GM19324 (cell line): Measurements from ENCODE around the gene FOXG1.

Experiments used
- ATAC-seq: cut with Tn5 transposase; IDR thresholded peaks from one replicate; pipeline ENCODE4 v1.9.1; 2021; ENCODE audit warnings: mild to moderate bottlenecking, moderate library complexity; ENCODE audit not compliant: unreplicated experiment, low FRiP score

FOXG1 gene

GRCh38 chr14:28761438-28762291 is 4.9 kb upstream of the FOXG1 start:
- no peak for ATAC-seq

- no peak for ATAC-seq
Observed at GRCh38 chr14:28762303-28762954, 4.2 kb upstream of the FOXG1 start.

GRCh38 chr14:28762955-28763326 is 3.6 kb upstream of the FOXG1 start:
- no peak for ATAC-seq

- no peak for ATAC-seq
Observed at GRCh38 chr14:28763751-28764256, 2.8 kb upstream of the FOXG1 start.

GRCh38 chr14:28764257-28765160 is 2.1 kb upstream of the FOXG1 start:
- no peak for ATAC-seq

- no peak for ATAC-seq
Observed at GRCh38 chr14:28765169-28765830, 1.3 kb upstream of the FOXG1 start.

- no peak for ATAC-seq
Observed at GRCh38 chr14:28765831-28766468, 637 bp upstream of the FOXG1 start.

GRCh38 chr14:28767030-28767852 is 654 bp downstream of the FOXG1 start:
- ATAC-seq, result no peak

GRCh38 chr14:28767853-28768741 is 1.5 kb downstream of the FOXG1 start:
- no peak for ATAC-seq

- no peak for ATAC-seq
Observed at GRCh38 chr14:28769276-28769880, 2.8 kb downstream of the FOXG1 start.

- no peak for ATAC-seq
Observed at GRCh38 chr14:28770061-28770460, 3.5 kb downstream of the FOXG1 start.

- ATAC-seq, result no peak
Observed at GRCh38 chr14:28770630-28771029, 4.0 kb downstream of the FOXG1 start.

GRCh38 chr14:28771168-28771567 is 4.6 kb downstream of the FOXG1 start:
- ATAC-seq, result no peak

GRCh38 chr14:28772613-28773012 is 6.0 kb downstream of the FOXG1 start:
- no peak for ATAC-seq

- ATAC-seq, result no peak
Observed at GRCh38 chr14:28773176-28773575, 6.6 kb downstream of the FOXG1 start.

GRCh38 chr14:28773861-28774691 is 7.5 kb downstream of the FOXG1 start:
- ATAC-seq, result no peak
